Measurements from ENCODE around the gene ABLIM2. TPM values are rescaled to one million over a fixed set of nuclear protein-coding genes. Genes with fewer than 3 reads are reported as not detected.

ABLIM2 gene
- total RNA-seq, 4 donors from 2014 or later: 177 to 281 (median 244) TPM

- intact Hi-C loops (cut with DNase I; ENCODE audit: low total_unique reads) (no loop called here), in situ Hi-C loops (cut with MboI; ENCODE audit: low sequenced_read_pairs in 4 of 4) (loop anchor here in 1 of 4 donors (25.0 kb wide), 1 partner anchor 181 kb away; no protein-coding TSS in a partner anchor)
- H3K4me1 ChIP-seq: no peaks in the 10 kb centered on the region
- no peaks in the 10 kb centered on the region for H3K27me3 ChIP-seq
- ATAC-seq: no peak
- TF ChIP-seq POLR2A (IDR thresholded peaks at IDR 0.05): no peak
- TF ChIP-seq, protein P1, sequence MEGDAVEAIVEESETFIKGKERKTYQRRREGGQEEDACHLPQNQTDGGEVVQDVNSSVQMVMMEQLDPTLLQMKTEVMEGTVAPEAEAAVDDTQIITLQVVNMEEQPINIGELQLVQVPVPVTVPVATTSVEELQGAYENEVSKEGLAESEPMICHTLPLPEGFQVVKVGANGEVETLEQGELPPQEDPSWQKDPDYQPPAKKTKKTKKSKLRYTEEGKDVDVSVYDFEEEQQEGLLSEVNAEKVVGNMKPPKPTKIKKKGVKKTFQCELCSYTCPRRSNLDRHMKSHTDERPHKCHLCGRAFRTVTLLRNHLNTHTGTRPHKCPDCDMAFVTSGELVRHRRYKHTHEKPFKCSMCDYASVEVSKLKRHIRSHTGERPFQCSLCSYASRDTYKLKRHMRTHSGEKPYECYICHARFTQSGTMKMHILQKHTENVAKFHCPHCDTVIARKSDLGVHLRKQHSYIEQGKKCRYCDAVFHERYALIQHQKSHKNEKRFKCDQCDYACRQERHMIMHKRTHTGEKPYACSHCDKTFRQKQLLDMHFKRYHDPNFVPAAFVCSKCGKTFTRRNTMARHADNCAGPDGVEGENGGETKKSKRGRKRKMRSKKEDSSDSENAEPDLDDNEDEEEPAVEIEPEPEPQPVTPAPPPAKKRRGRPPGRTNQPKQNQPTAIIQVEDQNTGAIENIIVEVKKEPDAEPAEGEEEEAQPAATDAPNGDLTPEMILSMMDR (IDR thresholded peaks at IDR 0.05 in 4 of 5, conservative IDR thresholded peaks at IDR 0.05 in 1 of 5): no peak
- H3K4me3 ChIP-seq: no peak overlapping the region
- H3K27ac ChIP-seq: no peak overlapping the region
- no peak for DNase-seq
- no peaks in the 10 kb centered on the region for H3K9me3 ChIP-seq
- H3K36me3 ChIP-seq: peaks cover 0 to 46% of the 10 kb centered on the region in 2 donors
These were observed 164.9 kb downstream of the ABLIM2 start for GRCh38 chr4:7993671-7994070.

- DNase-seq: no peak
- Histone ChIP-seq H3K9me3 (no peaks in the 10 kb centered on the region), H3K36me3 (peaks cover 0 to 38% of the 10 kb centered on the region in 2 donors), H3K4me3 (no peak overlapping the region), H3K27ac (no peak overlapping the region), H3K4me1 (no peaks in the 10 kb centered on the region), H3K27me3 (no peaks in the 10 kb centered on the region)
- TF ChIP-seq POLR2A (IDR thresholded peaks at IDR 0.05): no peak
- TF ChIP-seq, protein P1 (IDR thresholded peaks at IDR 0.05 in 4 of 5, conservative IDR thresholded peaks at IDR 0.05 in 1 of 5): no peak
- ATAC-seq: no peak
- intact Hi-C loops (cut with DNase I; ENCODE audit: low total_unique reads): no loop called here
- in situ Hi-C loops (cut with MboI; ENCODE audit: low sequenced_read_pairs in 4 of 4): loop anchor here in 1 of 4 donors (25.0 kb wide), 1 partner anchor 181 kb away; no protein-coding TSS in a partner anchor
These were observed 165.8 kb downstream of the ABLIM2 start for GRCh38 chr4:7992846-7993245.

DNA sequence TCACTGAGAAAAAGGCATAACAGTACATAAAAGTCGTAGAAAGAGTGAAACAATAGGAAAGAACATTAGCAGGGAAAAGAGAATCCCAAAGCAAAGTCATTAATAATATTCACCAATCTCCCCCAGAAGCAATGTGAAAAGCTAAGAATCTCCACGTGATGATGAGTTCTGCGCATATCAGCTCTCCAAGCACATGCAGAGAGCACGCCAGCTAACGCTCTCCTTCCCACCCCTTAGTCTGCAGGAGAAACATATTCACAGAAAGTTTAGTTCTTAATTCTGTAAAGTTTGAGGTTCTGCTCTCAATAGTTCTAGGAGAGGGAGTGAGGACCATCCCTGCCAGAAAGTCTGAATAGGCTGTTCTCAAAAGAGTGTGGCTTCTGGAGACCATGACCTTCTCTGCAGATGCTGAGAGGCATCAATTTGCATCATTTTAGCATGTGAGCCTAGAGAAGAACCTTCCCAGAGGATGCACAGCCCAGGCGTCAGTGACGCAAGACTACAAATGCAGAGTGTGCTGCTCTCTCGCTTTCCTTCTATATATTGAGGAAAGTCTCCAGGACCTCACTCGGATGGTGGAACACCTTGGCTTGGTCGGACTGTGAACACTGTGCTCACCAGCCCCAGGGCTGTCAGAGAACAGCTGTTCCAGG is 167.7 kb downstream of the ABLIM2 start:
- ATAC-seq (no peak), DNase-seq (no peak)
- Histone ChIP-seq H3K27me3 (no peaks in the 10 kb centered on the region), H3K27ac (peak overlapping the region in 2 of 4 donors; percentile 22 to 66), H3K9me3 (no peaks in the 10 kb centered on the region), H3K4me3 (no peak overlapping the region), H3K36me3 (peaks cover 0 to 36% of the 10 kb centered on the region in 2 donors), H3K4me1 (peaks cover 17 to 18% of the 10 kb centered on the region in 2 donors)
- intact Hi-C loops (cut with DNase I; ENCODE audit: low total_unique reads) (no loop called here), in situ Hi-C loops (cut with MboI; ENCODE audit: low sequenced_read_pairs in 4 of 4) (loop anchor here in 1 of 4 donors (25.0 kb wide), 1 partner anchor 179 kb away; no protein-coding TSS in a partner anchor)
- TF ChIP-seq, protein P1 (IDR thresholded peaks at IDR 0.05 in 4 of 5, conservative IDR thresholded peaks at IDR 0.05 in 1 of 5): no peak
- TF ChIP-seq POLR2A (IDR thresholded peaks at IDR 0.05): no peak

DNA sequence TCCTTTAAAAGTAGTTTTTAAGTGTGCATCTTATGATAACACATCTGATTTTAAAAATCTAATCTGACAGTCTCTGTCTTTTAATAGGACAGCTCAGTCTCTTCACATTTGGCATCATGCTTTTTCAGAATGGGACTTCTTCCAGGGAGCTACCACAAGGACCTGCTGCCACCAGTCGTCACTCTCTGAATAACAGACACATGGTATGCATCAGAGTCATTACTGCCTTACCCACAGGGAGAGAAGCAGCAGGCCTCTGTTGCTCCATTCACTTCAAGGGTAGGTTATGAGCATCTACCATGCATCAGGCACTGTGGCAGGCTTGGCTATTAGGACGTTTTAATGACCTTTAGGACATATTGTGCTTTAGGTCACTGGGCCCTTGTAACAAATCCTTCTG is 169.0 kb downstream of the ABLIM2 start:
- intact Hi-C loops (cut with DNase I; ENCODE audit: low total_unique reads) (no loop called here), in situ Hi-C loops (cut with MboI; ENCODE audit: low sequenced_read_pairs in 4 of 4) (loop anchor here in 3 of 4 donors (5.0 to 25.0 kb wide), 2 partner anchors 177 to 187 kb away; no protein-coding TSS in a partner anchor)
- peak; percentile 10 to 31 for ATAC-seq
- Histone ChIP-seq H3K4me1 (peaks cover 19 to 21% of the 10 kb centered on the region in 2 donors), H3K9me3 (no peaks in the 10 kb centered on the region), H3K36me3 (peaks cover 0 to 39% of the 10 kb centered on the region in 2 donors), H3K4me3 (no peak overlapping the region), H3K27me3 (no peaks in the 10 kb centered on the region), H3K27ac (peak overlapping the region; percentile 45 to 66 (median 61))
- no peak for TF ChIP-seq POLR2A (IDR thresholded peaks at IDR 0.05)
- TF ChIP-seq, protein P1 (IDR thresholded peaks at IDR 0.05 in 4 of 5, conservative IDR thresholded peaks at IDR 0.05 in 1 of 5): no peak
- DNase-seq: no peak

All from gastrocnemius medialis (tissue), 4 donors.